Measurements from ENCODE around the gene ZNF716. TPM values are rescaled to one million over a fixed set of nuclear protein-coding genes. Genes with fewer than 3 reads are reported as not detected.

Gene ZNF716
- total RNA-seq, 1 experiment from 2014 or later, result not detected

DNA sequence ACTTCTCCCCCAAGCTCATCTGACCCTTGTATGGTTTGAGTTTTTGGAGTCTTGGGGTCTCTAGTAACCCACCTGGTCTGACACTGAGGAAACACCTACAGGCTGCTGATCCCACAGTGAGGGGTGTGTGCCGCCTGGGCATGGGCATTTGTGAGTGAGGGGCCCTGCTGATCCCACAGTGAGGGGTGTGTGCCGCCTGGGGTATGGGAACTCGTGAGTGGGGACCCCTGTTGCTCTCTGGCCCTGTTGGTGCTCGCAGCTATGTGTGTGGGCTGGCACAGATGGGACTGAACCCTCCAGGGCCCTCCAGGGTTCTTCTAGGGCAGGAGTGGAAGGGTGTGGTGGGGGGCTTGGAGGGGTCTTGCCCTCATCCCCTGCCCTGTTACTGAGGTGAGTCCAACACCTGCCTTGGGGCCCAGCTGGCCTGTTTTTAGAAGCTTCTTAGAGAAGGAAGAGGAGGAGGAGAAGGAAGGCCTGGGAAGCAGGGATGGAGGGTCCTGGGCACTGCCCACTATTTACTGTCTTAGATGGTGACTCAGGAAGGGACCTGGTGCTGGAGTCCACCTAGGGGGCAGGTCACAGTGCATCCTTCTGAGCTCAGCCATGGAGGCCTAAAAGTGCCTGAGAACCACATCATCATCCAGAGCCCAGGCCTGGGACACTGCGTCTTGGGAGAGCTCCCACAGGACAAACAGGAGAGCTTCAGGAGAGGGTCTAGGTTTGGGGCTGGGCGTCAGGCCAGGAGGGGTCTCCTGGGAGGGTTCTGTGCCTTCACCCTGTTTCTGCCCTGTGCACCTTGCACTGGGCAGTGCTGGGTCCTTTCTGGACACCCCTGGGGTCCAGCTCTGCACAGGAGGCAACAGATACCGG lies 36.2 kb upstream of the ZNF716 start:
- WGBS (ENCODE audit: extremely low coverage, insufficient read length, low lambda C conversion rate), result no CpG with 5 or more reads among the region's 7 CpGs
- TF ChIP-seq, protein P1, sequence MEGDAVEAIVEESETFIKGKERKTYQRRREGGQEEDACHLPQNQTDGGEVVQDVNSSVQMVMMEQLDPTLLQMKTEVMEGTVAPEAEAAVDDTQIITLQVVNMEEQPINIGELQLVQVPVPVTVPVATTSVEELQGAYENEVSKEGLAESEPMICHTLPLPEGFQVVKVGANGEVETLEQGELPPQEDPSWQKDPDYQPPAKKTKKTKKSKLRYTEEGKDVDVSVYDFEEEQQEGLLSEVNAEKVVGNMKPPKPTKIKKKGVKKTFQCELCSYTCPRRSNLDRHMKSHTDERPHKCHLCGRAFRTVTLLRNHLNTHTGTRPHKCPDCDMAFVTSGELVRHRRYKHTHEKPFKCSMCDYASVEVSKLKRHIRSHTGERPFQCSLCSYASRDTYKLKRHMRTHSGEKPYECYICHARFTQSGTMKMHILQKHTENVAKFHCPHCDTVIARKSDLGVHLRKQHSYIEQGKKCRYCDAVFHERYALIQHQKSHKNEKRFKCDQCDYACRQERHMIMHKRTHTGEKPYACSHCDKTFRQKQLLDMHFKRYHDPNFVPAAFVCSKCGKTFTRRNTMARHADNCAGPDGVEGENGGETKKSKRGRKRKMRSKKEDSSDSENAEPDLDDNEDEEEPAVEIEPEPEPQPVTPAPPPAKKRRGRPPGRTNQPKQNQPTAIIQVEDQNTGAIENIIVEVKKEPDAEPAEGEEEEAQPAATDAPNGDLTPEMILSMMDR (conservative IDR thresholded peaks at IDR 0.05), result no peak
- H3K4me2 ChIP-seq (ENCODE audit: insufficient read depth, insufficient read length, low read length), result no peak overlapping the region

More for the DNA sequence above, 36.2 kb upstream of the ZNF716 start:
- no peak overlapping the region for H2BK5ac ChIP-seq (ENCODE audit: insufficient read length, low read length)
- peaks cover 88% of the 10 kb centered on the region for H3K9me3 ChIP-seq (ENCODE audit: control insufficient read depth, low read depth, low read length)
- H3K79me2 ChIP-seq (ENCODE audit: insufficient read depth, low read length), result no peaks in the 10 kb centered on the region
- no peak overlapping the region for H3K56ac ChIP-seq (ENCODE audit: insufficient read length, low read depth, low read length)
- H3K4me3 Mint-ChIP-seq, result no peak overlapping the region
- no peak overlapping the region for H2BK12ac ChIP-seq (ENCODE audit: insufficient read length, low read depth, low read length)
- no peaks in the 10 kb centered on the region for H3K4me1 Mint-ChIP-seq
- no peak overlapping the region for H3K4ac ChIP-seq (ENCODE audit: low read depth, low read length)
- H3K27me3 ChIP-seq (ENCODE audit: insufficient read depth, low read length), result no peaks in the 10 kb centered on the region
- peaks cover 5% of the 10 kb centered on the region for H3K27me3 Mint-ChIP-seq (ENCODE audit: low read depth)
- no peaks in the 10 kb centered on the region for H3K4me1 ChIP-seq (ENCODE audit: insufficient read depth, low read length)
- H3K23me2 ChIP-seq (ENCODE audit: insufficient read length, low read depth, low read length, poor library complexity, severe bottlenecking), result no peaks in the 10 kb centered on the region
- no peak overlapping the region for H3T11ph ChIP-seq (ENCODE audit: low read length)
- no peaks in the 10 kb centered on the region for H3K79me1 ChIP-seq (ENCODE audit: insufficient read depth, low read depth, low read length, poor library complexity, severe bottlenecking)
- H3K36me3 Mint-ChIP-seq (ENCODE audit: insufficient read depth in 1 of 3, low read depth in 3 of 3), result peaks cover 14 to 27% (median 24%) of the 10 kb centered on the region in 3 experiments; a peak in 6 of 7 replicates
- no peak overlapping the region for H4K8ac ChIP-seq (replicated peaks; ENCODE audit: insufficient read length, low read depth, low read length)
- H4K5ac ChIP-seq (ENCODE audit: insufficient read length, low read depth, low read length), result no peak overlapping the region
- no peak overlapping the region for H2AK5ac ChIP-seq (ENCODE audit: insufficient read length, low read length)
- DNase-seq, result no peak
- H2BK20ac ChIP-seq (ENCODE audit: low read depth, low read length, poor library complexity, severe bottlenecking), result no peak overlapping the region
- no peak overlapping the region for H3K18ac ChIP-seq (ENCODE audit: insufficient read length, low read depth, low read length)
- no peak overlapping the region for H3K9ac ChIP-seq (ENCODE audit: extremely low read depth, insufficient read length, low read length)
- peaks cover 96 to 97% of the 10 kb centered on the region in 2 experiments for H3K9me3 Mint-ChIP-seq
- no peak overlapping the region for H4K91ac ChIP-seq (ENCODE audit: insufficient read length, low read depth, low read length)
- H2BK15ac ChIP-seq (ENCODE audit: low read depth, low read length), result no peak overlapping the region
- H3K27ac Mint-ChIP-seq, result no peak overlapping the region
- H2BK120ac ChIP-seq (ENCODE audit: low read depth, low read length, poor library complexity, severe bottlenecking), result no peak overlapping the region
- no peak overlapping the region for H3K27ac ChIP-seq (ENCODE audit: insufficient read length, low read depth, low read length)
- no peaks in the 10 kb centered on the region for H4K20me1 ChIP-seq (ENCODE audit: control insufficient read depth, insufficient read depth, insufficient read length)
- H3K14ac ChIP-seq (ENCODE audit: insufficient read depth, low read length), result no peak overlapping the region
- H3K23ac ChIP-seq (ENCODE audit: insufficient read length, low read depth, low read length), result no peak overlapping the region
- H2AFZ ChIP-seq (ENCODE audit: low read length), result no peak overlapping the region
